Left cardiac atrium (tissue), 4 donors: Measurements from ENCODE around the gene RELB. TPM values are rescaled to one million over a fixed set of nuclear protein-coding genes. Genes with fewer than 3 reads are reported as not detected.
A peak's percentile ranks its signal among the peaks of the same experiment; 100 is the strongest.
"Not testable (repeated sequence)": the region's sequence is repeated elsewhere in the genome, so short reads cannot be mapped to it uniquely, and the experiment has no call there.

ENCODE experiments used
- ATAC-seq, 2 donors: fragments of 200-7000 bp; cut with Tn5 transposase; one replicate each; pipeline ENCODE4 v1.9.1; 2020; ENCODE audit warnings: mild to moderate bottlenecking in 2 of 2, moderate library complexity in 2 of 2
- DNase-seq: peaks from one replicate; pipeline ENCODE4 v3.0.0-alpha.2; 2020
- intact Hi-C, 2 donors: fragments of 100-400 bp; cut with DNase I; formaldehyde crosslinking; loops; one replicate each; pipeline versions ENCODE4 v1.14.1 to v1.15.1; 2022 to 2023
- total RNA-seq, 2 donors: library from RNA; stranded (reverse); fragmentation: NEBNext Ultra II Directional; extraction: Animal tissue kit (Norgen Biotek cat#: 25700); gene quantifications; one replicate each; pipeline ENCODE4 v1.2.1, GENCODE V29; 2021
- donor health status: DM: no; HTN: yes; CAD: no.
- donor health status: DM: no; HTN: yes; CAD: no; lungs with severe emphysema.
- donor health status: DM: yes; HTN: yes; CAD: no.
- donor health status: Dilated cardiomyopathy.

The RELB gene
- total RNA-seq, 2 donors from 2014 or later: 4.4 to 10.7 TPM

DNA sequence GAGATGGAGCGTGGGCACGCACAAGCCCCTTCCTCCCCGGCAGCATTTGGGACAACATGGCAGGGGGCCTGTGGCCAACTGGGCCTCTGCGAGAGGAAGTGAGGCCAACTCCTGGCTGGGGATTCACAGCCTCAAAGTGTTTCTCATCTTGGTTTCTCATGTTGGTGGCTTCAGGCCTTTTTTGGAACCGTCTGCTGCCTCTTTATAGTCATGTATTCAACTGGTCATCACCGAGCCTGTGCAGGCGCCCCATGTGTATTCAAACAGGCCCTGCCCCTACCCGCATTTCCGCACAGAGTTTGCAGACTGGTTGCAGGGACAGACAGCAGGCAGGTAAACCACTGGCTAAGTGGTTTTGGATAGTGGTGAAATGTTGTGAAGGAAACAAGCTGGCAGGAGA lies 17.3 kb upstream of the RELB start:
- intact Hi-C loops: no loop called here
- ATAC-seq (no peak), DNase-seq (no peak)

DNA sequence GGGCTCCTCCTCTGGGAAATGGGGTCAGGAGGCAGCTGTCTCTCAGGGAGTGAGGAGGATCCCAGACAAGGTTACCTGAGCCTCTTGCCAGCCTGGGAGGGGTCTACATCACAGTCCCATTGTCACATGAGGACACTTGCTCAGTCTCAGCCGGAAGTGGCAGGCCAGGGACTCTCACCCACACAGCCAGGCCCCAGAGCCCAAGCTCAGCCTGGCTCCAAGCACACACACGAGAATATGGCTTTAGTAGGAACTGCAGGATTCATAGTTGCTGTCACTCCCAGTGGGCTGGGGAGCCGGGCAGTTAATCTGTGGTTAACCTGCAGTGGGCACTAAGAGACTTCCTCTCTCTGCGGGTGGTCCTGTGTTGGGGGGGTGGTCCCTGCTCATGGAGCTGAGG lies 15.8 kb upstream of the RELB start:
- ATAC-seq (no peak), DNase-seq (no peak)
- intact Hi-C loops: no loop called here

DNA sequence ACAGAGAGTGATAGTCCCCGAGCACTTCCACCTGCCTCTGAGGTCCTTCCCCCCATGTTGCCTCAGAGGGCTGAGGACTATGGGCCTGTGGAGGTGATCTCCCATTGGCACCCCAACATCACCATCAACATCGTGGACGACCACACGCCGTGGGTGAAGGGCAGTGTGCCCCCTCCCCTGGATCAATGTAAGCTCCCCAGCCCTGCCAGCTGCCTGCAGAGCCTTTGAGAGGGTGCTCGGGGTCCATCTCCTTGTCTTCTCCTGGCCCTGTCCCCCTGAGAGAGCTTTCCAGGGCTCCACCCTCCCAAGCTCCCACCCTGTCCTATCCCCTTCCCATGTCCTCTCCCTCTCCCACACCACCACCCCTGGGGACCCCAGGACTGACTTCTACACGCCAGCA lies 14.9 kb upstream of the RELB start:
- ATAC-seq: no peak
- DNase-seq: no peak
- intact Hi-C loops: no loop called here

DNA sequence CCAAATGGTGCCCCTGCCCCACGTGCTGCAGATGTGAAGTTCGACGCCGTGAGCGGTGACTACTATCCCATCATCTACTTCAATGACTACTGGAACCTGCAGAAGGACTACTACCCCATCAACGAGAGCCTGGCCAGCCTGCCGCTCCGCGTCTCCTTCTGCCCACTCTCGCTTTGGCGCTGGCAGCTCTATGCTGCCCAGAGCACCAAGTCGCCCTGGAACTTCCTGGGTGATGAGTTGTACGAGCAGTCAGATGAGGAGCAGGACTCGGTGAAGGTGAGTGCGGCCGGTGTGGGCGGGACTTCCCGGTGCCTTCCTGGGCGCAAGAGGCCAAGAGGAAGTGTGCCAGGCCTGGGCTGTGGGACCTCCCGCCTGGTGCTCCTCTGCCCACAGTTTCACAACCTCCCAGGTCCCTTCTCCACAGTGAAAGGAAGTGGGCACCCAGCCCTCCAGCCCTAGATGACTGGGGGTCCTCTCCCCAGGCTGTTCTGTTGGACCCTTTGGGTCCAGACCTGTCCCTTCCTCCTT lies 14.1 kb upstream of the RELB start:
- ATAC-seq (peak in 1 of 2 donors; percentile 11), DNase-seq (no peak)
- intact Hi-C loops: no loop called here

DNA sequence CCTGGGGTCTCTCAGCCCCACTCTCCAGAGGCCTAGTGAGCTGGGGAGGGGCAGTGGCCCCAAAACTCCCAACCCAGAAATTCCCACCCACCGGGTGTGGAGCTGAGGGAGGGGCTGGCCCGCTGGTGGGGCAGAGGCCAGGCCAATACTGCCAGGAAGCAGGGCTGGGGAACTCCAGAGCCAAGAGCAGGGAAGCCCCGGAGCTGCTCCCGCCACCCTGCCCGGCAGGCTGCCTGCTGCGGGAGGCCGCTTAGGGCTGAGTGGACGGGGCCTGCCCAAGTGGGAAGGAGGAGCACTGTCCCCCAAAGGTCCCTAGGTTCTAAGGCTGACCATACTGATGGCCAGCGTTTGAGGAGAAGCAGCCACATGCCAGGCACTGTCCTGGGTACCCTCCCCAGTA lies 13.0 kb upstream of the RELB start:
- ATAC-seq (no peak), DNase-seq (no peak)
- intact Hi-C loops: no loop called here

DNA sequence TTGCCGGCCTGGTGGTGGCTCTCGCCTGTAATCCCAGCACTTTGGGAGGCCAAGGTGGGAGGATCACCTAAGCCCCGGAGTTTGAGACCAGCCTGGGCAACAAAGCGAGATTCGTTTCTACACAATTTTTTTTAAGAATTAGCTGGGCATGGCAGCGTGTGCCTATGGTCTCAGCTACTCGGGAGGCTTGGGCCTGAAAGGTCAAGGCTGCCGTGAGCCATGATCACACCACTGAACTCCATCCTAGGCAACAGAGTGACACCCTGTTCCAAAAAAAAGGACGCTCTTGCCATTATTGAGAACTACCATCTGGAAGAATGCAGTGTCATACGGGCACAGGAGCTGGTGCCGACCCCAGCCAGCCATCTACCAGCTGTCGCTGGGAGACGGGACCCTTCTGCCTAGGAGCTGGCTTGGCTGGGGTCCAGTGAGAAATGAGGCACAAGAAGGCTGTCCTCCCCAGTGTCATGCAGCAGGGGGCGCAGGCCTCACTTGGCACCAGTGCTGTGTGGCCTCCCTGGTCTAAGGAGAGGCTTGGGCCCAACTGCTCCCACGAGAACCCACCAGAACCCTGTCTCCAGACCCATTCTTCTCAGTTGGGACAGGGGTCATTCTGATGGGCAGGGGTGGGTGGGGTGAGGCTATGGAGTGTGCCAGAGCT lies 12.2 kb upstream of the RELB start:
- ATAC-seq: peak; percentile 18 to 42
- intact Hi-C loops: no loop called here
- peak; percentile 76 for DNase-seq

DNA sequence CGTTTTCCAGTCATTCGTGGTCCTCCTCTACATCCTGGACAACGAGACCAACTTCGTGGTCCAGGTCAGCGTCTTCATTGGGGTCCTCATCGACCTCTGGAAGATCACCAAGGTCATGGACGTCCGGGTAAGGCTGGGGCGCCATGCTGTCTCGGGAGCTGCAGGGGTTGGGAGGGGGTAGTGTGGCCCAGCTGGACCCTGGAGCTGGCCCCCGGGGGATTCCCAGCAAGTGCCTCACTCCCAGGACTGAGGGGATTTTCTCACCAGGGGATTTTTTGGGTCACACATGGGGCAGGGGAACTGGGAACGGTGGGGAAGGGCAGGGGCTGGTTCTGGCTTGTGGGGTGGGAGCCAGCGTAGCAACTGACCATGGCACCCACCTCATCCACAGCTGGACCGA lies 10.8 kb upstream of the RELB start:
- DNase-seq (no peak), ATAC-seq (no peak)
- intact Hi-C loops: no loop called here

DNA sequence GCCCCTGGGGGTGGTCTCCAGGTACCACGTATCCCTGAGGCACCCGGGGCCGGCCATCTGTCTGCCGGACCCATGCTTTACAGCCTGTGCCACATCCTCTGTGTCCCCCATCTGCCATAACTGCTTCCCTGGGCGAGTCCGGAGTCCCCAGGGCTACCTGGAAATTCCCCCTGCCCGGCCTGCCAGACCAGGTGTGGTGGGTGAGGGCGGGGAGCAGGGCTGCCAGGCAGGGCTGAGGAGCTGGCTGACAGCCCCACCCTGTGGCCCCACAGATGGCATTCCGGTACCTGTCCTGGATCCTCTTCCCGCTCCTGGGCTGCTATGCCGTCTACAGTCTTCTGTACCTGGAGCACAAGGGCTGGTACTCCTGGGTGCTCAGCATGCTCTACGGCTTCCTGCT lies 10.3 kb upstream of the RELB start:
- DNase-seq (no peak), ATAC-seq (no peak)
- intact Hi-C loops: no loop called here

DNA sequence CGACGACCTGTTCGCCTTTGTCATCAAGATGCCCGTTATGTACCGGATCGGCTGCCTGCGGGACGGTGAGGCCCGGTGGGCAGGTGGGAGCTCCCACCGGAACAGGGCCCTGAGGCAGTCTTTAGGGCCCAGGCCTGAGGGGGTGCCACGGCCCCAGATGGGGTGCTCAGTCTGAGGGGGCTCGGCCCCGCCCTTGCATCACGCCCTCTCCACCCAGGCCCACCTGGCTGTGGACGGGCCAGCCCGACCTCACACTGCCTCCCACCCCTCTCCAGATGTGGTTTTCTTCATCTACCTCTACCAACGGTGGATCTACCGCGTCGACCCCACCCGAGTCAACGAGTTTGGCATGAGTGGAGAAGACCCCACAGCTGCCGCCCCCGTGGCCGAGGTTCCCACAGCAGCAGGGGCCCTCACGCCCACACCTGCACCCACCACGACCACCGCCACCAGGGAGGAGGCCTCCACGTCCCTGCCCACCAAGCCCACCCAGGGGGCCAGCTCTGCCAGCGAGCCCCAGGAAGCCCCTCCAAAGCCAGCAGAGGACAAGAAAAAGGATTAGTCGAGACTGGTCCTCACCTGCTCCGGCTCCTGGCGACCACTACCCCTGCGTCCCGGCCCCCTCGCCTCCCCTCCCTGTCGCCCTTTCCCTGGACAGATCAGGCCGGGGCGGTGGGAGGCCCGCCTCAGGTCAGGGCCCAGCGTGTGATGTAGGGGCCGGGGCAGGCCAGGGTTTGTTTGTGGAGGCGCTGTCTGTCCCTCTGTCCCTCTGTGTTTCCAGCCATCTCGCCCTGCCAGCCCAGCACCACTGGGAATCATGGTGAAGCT lies 8.7 kb upstream of the RELB start:
- intact Hi-C loops: no loop called here

DNA sequence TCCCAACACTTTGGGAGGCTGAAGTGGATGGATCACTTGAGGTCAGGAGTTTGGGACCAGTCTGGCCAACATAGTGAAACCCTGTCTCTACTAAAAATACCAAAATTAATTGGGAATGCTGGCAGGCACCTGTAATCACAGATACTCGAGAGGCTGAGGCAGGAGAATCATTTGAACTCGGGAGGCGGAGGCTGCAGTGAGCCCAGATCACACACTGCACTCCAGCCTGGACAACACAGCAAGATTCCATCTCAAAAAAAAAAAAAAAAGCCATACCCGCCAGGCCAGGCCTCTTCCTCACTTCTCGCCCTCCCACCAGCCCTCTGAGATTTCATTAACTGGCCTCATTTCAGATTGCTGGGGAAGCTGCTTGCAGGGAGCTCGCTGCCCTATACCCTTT lies 7.7 kb upstream of the RELB start:
- DNase-seq (no peak), ATAC-seq (no peak)
- intact Hi-C loops: no loop called here

More for the DNA sequence above, 8.7 kb upstream of the RELB start:
- ATAC-seq (no peak), DNase-seq (no peak)

DNA sequence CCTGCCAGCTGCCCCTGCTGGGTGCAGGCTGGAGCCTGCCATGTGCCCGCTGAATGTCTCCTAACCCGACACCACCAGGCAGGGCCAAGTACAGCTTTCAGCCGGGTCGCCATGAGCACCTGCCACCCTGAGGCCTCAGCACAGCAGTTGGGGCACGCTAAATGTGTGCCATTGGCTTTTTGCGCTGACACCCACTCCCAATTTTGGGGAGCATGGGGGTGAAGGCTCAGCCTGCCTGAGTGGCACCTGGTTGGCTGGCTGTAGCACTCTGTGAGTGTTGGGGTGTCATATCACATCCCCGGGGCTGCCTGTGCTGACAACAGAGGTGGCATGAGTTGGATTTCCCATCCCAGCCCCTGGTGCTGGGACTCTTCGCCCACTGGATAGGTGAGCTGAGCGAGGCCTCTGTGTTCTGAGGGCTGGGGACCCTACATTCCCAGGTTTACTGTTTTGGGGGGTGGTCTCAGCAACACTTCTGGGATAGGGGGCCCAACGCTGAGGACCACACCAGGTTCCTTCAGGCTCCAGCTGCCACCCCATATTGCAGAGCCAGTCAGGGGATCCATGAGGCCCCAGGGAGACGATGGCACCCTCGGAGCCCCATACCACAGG lies 7.2 kb upstream of the RELB start:
- ATAC-seq (no peak), DNase-seq (no peak)
- intact Hi-C loops: no loop called here

DNA sequence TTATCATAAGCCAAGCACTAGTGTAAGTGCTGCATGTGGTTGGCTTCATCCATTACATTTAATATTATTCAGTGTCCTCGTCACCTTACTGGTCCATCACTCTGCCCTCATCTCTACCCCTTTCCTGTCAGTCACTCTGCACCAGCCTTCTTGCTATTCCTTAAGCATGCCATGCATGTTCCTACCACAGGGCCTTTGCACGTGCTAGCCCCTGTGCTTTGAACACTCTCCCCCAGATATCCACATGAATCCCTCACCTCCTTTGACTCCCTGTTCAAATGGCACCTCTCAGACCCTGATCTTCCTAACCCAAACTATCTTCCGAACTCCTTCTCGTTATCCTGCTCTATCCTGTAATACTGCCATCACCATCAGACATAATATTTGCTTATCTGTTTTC lies 3.2 kb upstream of the RELB start:
- ATAC-seq (no peak), DNase-seq (no peak)
- intact Hi-C loops: no loop called here

DNA sequence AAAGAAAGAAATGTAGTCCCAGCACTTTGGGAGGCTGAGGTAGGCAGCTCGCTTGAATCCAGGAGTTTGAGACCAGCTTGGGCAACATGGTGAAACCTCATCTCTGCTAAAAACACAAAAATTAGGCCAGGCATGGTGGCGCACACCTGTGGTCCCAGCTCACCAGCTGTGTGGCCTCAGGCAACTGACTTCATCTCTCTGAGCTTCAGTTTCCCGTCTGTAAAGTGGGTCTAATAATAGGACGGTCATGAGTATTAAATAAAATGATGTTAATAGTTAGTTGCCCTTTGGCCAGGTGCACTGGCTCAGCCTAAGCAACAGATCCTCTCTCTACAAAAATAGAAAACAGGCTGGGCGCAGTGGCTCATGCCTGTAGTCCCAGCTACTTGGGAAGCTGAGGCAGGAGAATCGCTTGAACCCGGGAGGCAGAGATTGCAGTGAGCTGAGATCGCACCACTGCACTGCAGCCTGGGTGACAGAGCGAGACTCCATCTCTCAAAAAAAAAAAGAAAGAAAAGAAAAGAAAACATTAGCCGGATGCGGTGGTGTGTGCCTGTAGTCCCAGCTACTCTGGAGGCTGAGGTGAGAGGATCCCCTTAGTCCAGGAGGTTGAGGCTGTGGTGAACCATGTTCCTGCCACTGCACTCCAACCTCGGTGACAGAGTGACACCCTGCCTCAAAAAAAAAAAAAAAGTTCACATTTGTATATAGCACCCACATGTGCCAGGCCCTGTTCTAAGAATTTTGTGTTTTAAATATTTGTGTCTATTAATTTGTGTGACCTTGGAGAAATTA lies 1.9 kb upstream of the RELB start:
- ATAC-seq, intact Hi-C loops, DNase-seq: not testable (repeated sequence)

DNA sequence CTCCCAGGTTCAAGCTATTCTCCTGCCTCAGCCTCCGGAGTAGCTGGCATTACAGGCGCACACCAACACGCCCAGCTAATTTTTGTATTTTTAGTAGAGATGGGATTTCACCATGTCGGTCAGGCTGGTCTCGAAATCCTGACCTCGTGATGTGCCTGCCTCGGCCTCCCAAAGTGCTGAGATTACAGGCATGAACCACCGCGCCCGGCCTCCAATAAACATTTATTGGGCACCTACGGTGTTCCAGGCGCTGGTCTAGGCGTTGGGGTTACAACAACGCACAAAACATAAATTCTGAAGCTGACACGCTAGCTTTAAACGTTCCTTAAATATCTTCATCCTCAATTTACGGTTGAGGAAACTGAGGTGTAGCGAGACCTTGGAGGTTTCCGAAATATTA lies 599 bp upstream of the RELB start:
- intact Hi-C loops, ATAC-seq, DNase-seq: not testable (repeated sequence)

DNA sequence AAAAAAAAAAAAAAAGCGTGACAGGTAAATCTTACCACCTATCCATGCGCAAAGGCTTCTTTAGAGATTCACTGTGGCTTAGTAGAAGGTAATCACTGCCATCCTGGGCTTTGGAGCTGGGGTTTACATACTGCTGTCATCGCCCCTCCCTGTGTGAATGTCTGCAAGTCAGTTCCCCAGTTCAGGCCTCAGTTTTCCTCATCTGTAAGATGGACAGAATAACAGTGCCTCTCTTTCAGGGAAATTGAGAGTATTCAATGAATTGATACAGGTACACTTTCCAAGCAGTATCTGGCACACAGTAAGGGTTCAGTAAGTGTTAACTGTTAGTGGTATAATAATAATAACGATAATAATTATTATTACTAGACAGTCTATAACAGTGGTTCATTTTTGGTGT lies 2.2 kb downstream of the RELB start:
- ATAC-seq: no peak
- no peak for DNase-seq
- intact Hi-C loops: no loop called here

DNA sequence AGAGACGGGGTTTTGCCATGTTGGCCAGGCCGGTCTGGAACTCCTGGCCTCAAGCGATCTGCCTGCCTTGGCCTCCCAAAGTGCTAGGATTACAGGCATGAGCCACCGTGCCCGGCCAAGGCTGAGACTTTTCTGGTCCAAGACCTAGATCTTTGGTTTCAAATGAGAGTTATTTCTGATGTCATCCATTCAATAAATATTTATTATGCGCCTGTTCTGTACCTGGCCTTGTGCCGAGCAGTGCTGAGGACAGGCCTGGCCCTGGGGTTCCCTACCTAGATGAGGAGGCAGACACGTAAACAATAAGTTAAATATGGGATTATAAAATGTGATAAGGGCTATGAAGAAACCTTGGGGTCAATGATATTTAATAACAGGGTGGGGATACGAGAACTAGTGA lies 4.5 kb downstream of the RELB start:
- intact Hi-C loops: no loop called here
- DNase-seq (no peak), ATAC-seq (no peak)

DNA sequence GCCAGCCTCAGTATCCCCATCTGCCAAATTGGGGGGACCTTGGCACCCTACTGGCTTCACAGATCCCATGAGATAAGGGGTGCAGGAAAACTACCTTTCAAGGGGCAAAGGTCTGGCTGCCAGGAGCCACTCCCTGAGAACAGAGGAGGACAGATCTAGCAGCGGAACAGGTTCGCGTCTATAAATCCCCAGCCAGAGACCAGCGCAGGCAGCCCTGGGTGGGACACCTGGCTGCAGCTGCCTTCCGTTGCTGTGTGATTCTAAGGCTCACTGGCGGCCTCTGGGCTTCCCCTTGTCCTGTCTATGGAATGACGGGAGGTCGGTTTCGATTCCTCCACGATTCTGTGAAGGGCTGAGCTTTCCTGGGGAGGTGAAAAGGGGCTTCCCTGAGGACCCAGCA lies 7.3 kb downstream of the RELB start:
- intact Hi-C loops: no loop called here
- DNase-seq: no peak
- ATAC-seq: no peak

DNA sequence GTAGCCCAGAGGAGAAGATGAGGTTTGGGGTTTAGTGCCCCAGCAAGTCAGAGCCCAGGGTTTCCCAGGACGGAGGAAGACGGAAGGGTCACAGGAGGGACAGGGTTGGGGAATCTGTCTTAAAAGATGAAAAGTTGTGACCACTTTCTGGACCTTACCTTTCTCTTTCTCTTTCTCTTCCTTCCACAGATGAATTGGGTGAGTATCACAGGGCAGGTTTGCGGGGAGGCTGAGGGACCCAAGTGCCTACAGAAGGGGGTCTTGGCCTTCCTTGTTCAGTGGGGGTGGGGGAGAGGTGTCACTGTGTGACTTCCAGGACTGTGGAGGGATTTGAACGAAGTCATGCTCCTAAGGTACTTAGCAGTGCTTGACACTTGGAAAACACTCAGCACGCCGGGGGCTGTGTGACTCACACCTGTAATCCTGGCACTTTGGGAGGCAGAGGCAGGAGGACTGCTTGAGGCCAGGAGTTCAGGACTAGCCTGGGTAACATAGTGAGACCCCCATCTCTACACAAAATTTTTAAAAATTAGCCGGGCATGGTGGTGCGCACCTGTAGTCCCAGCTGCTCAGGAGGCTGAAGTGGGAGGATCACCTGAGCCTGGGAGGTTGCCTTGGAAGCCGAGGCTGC lies 8.5 kb downstream of the RELB start:
- ATAC-seq (no peak), DNase-seq (no peak)
- intact Hi-C loops: no loop called here

DNA sequence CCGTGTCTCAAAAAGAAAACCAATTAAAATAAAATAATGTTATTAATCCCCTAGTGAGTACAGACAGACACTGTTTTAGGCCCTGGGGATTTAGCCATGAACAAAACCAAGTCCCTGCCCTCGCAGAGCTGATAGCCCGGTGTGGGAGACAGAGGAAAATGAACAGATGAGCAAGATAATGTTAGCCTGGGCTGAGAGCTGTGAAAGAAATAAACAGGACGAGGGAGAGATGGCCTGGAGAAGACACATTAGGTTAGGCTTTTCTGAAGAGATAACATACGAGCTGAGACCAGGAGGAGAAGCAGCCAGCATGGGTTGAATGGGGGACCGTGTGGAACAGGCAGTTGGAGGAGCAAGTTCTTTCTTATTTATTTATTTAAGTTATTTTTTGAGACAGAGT lies 9.0 kb downstream of the RELB start:
- no peak for ATAC-seq
- intact Hi-C loops: no loop called here
- no peak for DNase-seq
